Astrocyte (in vitro differentiated cells and primary cell): Measurements from ENCODE around the gene BEX4. TPM values are rescaled to one million over a fixed set of nuclear protein-coding genes. Genes with fewer than 3 reads are reported as not detected.

ENCODE experiments used
- DNase-seq: peaks from one replicate; pipeline ENCODE4 v3.0.0-alpha.2; 2010; ENCODE audit warnings: low read depth
- FAIRE-seq: peaks from 2 replicates; lab custom pipeline; 2011; peaks lifted over from hg19 to GRCh38; lab: Jason Lieb, UNC
- H2AFZ ChIP-seq: 2 replicates; pipeline ENCODE4 v1.6.0; 2012; ENCODE audit warnings: low read depth, low read length, inconsistent platforms
- H3K27ac ChIP-seq: 2 replicates; pipeline ENCODE4 v1.5.1; 2011; ENCODE audit warnings: low read depth, low read length, inconsistent platforms
- H3K27me3 ChIP-seq: 2 replicates; pipeline ENCODE4 v1.6.0; 2011; ENCODE audit warnings: low read length, inconsistent platforms; ENCODE audit not compliant: insufficient read depth
- H3K36me3 ChIP-seq: 2 replicates; pipeline ENCODE4 v1.5.1; 2011; ENCODE audit warnings: low read length, inconsistent platforms; ENCODE audit not compliant: insufficient read depth
- H3K4me1 ChIP-seq: 2 replicates; pipeline ENCODE4 v1.5.1; 2011; ENCODE audit warnings: low read length, inconsistent platforms; ENCODE audit not compliant: insufficient read depth
- H3K4me2 ChIP-seq: 2 replicates; pipeline ENCODE4 v1.6.0; 2012; ENCODE audit warnings: low read length, inconsistent platforms
- H3K4me3 ChIP-seq: 2 replicates; pipeline ENCODE4 v1.5.1; 2011; ENCODE audit warnings: low read depth, mild to moderate bottlenecking, low read length, inconsistent platforms; ENCODE audit not compliant: insufficient read depth
- H3K79me2 ChIP-seq: 2 replicates; pipeline ENCODE4 v1.6.0; 2012; ENCODE audit warnings: mild to moderate bottlenecking, low read length, inconsistent platforms; ENCODE audit not compliant: insufficient read depth
- H3K9ac ChIP-seq: 2 replicates; pipeline ENCODE4 v1.6.0; 2012; ENCODE audit warnings: mild to moderate bottlenecking, low read length, inconsistent platforms
- H3K9me3 ChIP-seq: 2 replicates; pipeline ENCODE4 v1.5.1; 2012; ENCODE audit warnings: low read depth, mild to moderate bottlenecking, low read length, inconsistent platforms; ENCODE audit not compliant: insufficient read depth
- H4K20me1 ChIP-seq: 2 replicates; pipeline ENCODE4 v1.6.0; 2012; ENCODE audit warnings: low read length, inconsistent platforms; ENCODE audit not compliant: insufficient read depth
- H3K27ac Mint-ChIP-seq: one replicate; pipeline ENCODE4 v1.8.0; 2021; ENCODE audit warnings: mild to moderate bottlenecking, mixed read lengths; ENCODE audit not compliant: unreplicated experiment
- H3K27me3 Mint-ChIP-seq: one replicate; pipeline ENCODE4 v1.8.0; 2021; ENCODE audit warnings: low read depth, mixed read lengths; ENCODE audit not compliant: unreplicated experiment
- H3K36me3 Mint-ChIP-seq: one replicate; pipeline ENCODE4 v1.8.0; 2021; ENCODE audit warnings: low read depth, mixed read lengths; ENCODE audit not compliant: unreplicated experiment
- H3K4me1 Mint-ChIP-seq: one replicate; pipeline ENCODE4 v1.8.0; 2021; ENCODE audit warnings: low read depth, mixed read lengths; ENCODE audit not compliant: unreplicated experiment
- H3K4me3 Mint-ChIP-seq: one replicate; pipeline ENCODE4 v1.8.0; 2021; ENCODE audit warnings: mild to moderate bottlenecking, moderate library complexity, mixed read lengths; ENCODE audit not compliant: unreplicated experiment
- H3K9me3 Mint-ChIP-seq: one replicate; pipeline ENCODE4 v1.8.0; 2021; ENCODE audit warnings: mild to moderate bottlenecking, mixed read lengths; ENCODE audit not compliant: unreplicated experiment
- EZH2 ChIP-seq: IDR thresholded peaks from 2 replicates; pipeline ENCODE4 v1.6.1; 2012; ENCODE audit warnings: mild to moderate bottlenecking, low read length, inconsistent platforms; ENCODE audit not compliant: insufficient read depth
- total RNA-seq: library from RNA; stranded (reverse); gene quantifications from 2 replicates; pipeline ENCODE4 v1.2.1, GENCODE V29; 2021
- TF ChIP-seq, protein P1 (sequence below): IDR thresholded peaks from 2 replicates; pipeline ENCODE4 v1.5.1; 2011; ENCODE audit warnings: low read depth, mild to moderate bottlenecking, inconsistent platforms, low read length, moderate library complexity; ENCODE audit not compliant: insufficient read depth

The BEX4 gene
- total RNA-seq, 1 donor from 2014 or later, result 43.4 TPM

DNA sequence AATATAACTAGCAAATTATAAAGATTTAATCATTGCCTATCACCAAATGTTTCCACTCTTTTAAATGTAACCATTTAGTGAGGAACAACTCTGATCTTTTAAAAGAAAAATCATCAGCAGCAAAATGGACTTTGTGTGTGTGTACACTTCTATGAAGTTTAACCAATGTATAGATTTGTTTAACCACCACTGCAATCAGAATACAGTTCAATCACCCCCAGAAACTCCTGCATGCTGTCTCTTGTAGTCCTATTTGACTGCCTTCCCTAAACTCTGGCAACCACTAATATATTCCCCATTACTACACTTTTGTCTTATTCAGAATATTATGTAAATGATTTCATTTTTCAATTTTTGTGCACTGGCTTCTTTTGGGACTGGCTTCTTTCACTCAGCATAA lies 41.7 kb downstream of the BEX4 start:
- Histone ChIP-seq H3K4me1 (no peaks in the 10 kb centered on the region), H3K36me3 (peaks cover 9% of the 10 kb centered on the region), H3K79me2 (peaks cover 20% of the 10 kb centered on the region), H3K9ac (no peak overlapping the region), H4K20me1 (peaks cover 6% of the 10 kb centered on the region), H3K4me3 (no peak overlapping the region), H3K27ac (no peak overlapping the region), H2AFZ (no peak overlapping the region), H3K27me3 (no peaks in the 10 kb centered on the region), H3K9me3 (no peaks in the 10 kb centered on the region), H3K4me2 (no peak overlapping the region)
- Mint-ChIP-seq H3K4me1 (peaks cover 9% of the 10 kb centered on the region), H3K27me3 (no peaks in the 10 kb centered on the region), H3K36me3 (peaks cover 4% of the 10 kb centered on the region), H3K27ac (no peak overlapping the region), H3K4me3 (no peak overlapping the region), H3K9me3 (no peaks in the 10 kb centered on the region)
- no peak for TF ChIP-seq EZH2
- TF ChIP-seq, protein P1, sequence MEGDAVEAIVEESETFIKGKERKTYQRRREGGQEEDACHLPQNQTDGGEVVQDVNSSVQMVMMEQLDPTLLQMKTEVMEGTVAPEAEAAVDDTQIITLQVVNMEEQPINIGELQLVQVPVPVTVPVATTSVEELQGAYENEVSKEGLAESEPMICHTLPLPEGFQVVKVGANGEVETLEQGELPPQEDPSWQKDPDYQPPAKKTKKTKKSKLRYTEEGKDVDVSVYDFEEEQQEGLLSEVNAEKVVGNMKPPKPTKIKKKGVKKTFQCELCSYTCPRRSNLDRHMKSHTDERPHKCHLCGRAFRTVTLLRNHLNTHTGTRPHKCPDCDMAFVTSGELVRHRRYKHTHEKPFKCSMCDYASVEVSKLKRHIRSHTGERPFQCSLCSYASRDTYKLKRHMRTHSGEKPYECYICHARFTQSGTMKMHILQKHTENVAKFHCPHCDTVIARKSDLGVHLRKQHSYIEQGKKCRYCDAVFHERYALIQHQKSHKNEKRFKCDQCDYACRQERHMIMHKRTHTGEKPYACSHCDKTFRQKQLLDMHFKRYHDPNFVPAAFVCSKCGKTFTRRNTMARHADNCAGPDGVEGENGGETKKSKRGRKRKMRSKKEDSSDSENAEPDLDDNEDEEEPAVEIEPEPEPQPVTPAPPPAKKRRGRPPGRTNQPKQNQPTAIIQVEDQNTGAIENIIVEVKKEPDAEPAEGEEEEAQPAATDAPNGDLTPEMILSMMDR, result no peak
- FAIRE-seq (no peak), DNase-seq (no peak)

DNA sequence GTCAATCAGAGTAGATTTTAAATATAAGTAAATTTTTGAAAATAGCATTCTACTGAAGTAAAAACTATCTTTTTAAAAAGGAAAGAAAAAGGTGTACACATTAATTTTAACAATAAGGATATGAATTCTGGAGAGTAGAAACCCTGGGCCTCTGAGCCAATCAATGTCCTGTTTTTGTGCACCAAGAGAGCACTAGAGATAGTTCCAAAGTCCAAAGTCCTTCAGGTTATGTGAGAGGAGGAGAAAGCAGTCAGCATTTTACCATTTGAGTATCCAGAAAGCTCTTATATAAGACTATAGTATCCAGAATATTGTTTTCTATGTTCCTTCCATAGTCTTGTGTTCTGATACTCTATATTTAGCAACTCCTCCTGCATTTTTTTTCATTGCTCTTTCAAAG lies 43.4 kb downstream of the BEX4 start:
- H3K27me3 Mint-ChIP-seq, result no peaks in the 10 kb centered on the region
- H3K36me3 Mint-ChIP-seq, result peaks cover 4% of the 10 kb centered on the region
- peaks cover 19% of the 10 kb centered on the region for H3K79me2 ChIP-seq
- H3K4me3 ChIP-seq, result no peak overlapping the region
- H3K4me3 Mint-ChIP-seq, result no peak overlapping the region
- DNase-seq, result no peak
- no peak overlapping the region for H3K27ac Mint-ChIP-seq
- no peak for FAIRE-seq
- H3K4me2 ChIP-seq, result no peak overlapping the region
- no peaks in the 10 kb centered on the region for H3K27me3 ChIP-seq
- H3K4me1 ChIP-seq, result no peaks in the 10 kb centered on the region
- peaks cover 2% of the 10 kb centered on the region for H3K36me3 ChIP-seq
- TF ChIP-seq EZH2, result no peak
- TF ChIP-seq, protein P1, result no peak
- H3K9ac ChIP-seq, result no peak overlapping the region
- no peak overlapping the region for H2AFZ ChIP-seq
- no peaks in the 10 kb centered on the region for H3K9me3 Mint-ChIP-seq
- H3K4me1 Mint-ChIP-seq, result peaks cover 4% of the 10 kb centered on the region
- no peak overlapping the region for H3K27ac ChIP-seq
- H3K9me3 ChIP-seq, result no peaks in the 10 kb centered on the region
- H4K20me1 ChIP-seq, result no peaks in the 10 kb centered on the region

Other genes with a start within 250 kb of the BEX4 start
- gene BEX1, start 150.9 kb upstream of the BEX4 start, total RNA-seq, result 15.5 and 16.6 TPM in 2 replicates
- gene NXF3, start 122.0 kb upstream of the BEX4 start, total RNA-seq, result not detected in 2 replicates
- gene TCEAL8, start 40.0 kb downstream of the BEX4 start, total RNA-seq, result 62.2 and 68.4 TPM in 2 replicates
- gene TCEAL5, start 61.6 kb downstream of the BEX4 start, total RNA-seq, result 0.36 TPM in 1 of 2 replicates, not detected in the other
- gene BEX2, start 95.9 kb downstream of the BEX4 start, total RNA-seq, result 10.0 and 12.6 TPM in 2 replicates
- 7.6 and 9.4 TPM in 2 replicates for gene TCEAL7, start 115.1 kb downstream of the BEX4 start, total RNA-seq
- gene TCEAL9, start 141.4 kb downstream of the BEX4 start, total RNA-seq, result 69.0 and 70.5 TPM in 2 replicates
- gene BEX3, start 161.4 kb downstream of the BEX4 start, total RNA-seq, result 221 and 241 TPM in 2 replicates